MM.1S (cell line): ENCODE results near the gene MACROH2A2.
"Not testable (repeated sequence)": the region's sequence is repeated elsewhere in the genome, so short reads cannot be mapped to it uniquely, and the experiment has no call there.

Source experiments
- DNase-seq: peaks from one replicate; pipeline ENCODE4 v3.0.0-alpha.2; 2015
- H2AFZ ChIP-seq: fragments of 300-600 bp; sonication (generic); 2 replicates; pipeline ENCODE4 v1.6.0; 2016; ENCODE audit warnings: antibody characterized with exemption, low read length
- H3F3A ChIP-seq: fragments of 300-600 bp; sonication (generic); 2 replicates; pipeline ENCODE4 v1.6.1; 2016; ENCODE audit warnings: mild to moderate bottlenecking, antibody characterized with exemption, low read length, moderate library complexity, mixed read lengths; ENCODE audit not compliant: insufficient read depth
- H3K27ac ChIP-seq: fragments of 300-600 bp; sonication (generic); 2 replicates; pipeline ENCODE4 v1.5.1; 2016; ENCODE audit warnings: mild to moderate bottlenecking, low read length
- H3K27me3 ChIP-seq: fragments of 300-600 bp; sonication (generic); replicated peaks from 2 replicates; pipeline ENCODE4 v1.6.0; 2016; ENCODE audit warnings: low read length; ENCODE audit not compliant: insufficient read depth
- H3K36me3 ChIP-seq: fragments of 300-600 bp; sonication (generic); replicated peaks from 2 replicates; pipeline ENCODE4 v1.6.1; 2016; ENCODE audit warnings: mild to moderate bottlenecking, low read length, mixed read lengths; ENCODE audit not compliant: insufficient read depth
- H3K4me1 ChIP-seq: fragments of 300-600 bp; sonication (generic); 2 replicates; pipeline ENCODE4 v1.6.1; 2016; ENCODE audit warnings: low read length, mixed read lengths
- H3K4me2 ChIP-seq: fragments of 300-600 bp; sonication (generic); 2 replicates; pipeline ENCODE4 v1.6.0; 2016; ENCODE audit warnings: low read depth, low read length
- H3K4me3 ChIP-seq: fragments of 300-600 bp; sonication (generic); 2 replicates; pipeline ENCODE4 v1.5.1; 2016; ENCODE audit warnings: low read length, mixed read lengths
- H3K79me2 ChIP-seq: fragments of 300-600 bp; sonication (generic); 2 replicates; pipeline ENCODE4 v1.6.1; 2016; ENCODE audit warnings: mixed run types, low read length, mixed read lengths
- H3K9ac ChIP-seq: fragments of 300-600 bp; sonication (generic); 2 replicates; pipeline ENCODE4 v1.6.1; 2016; ENCODE audit warnings: low read length, mixed read lengths
- H3K9me2 ChIP-seq: fragments of 300-600 bp; sonication (generic); replicated peaks from 2 replicates; pipeline ENCODE4 v1.6.1; 2016; ENCODE audit warnings: mild to moderate bottlenecking, low read length, mixed read lengths; ENCODE audit not compliant: insufficient read depth
- H3K9me3 ChIP-seq: fragments of 300-600 bp; sonication (generic); replicated peaks from 2 replicates; pipeline ENCODE4 v1.6.1; 2016; ENCODE audit warnings: mild to moderate bottlenecking, low read length, mixed read lengths; ENCODE audit not compliant: insufficient read depth
- H4K20me1 ChIP-seq: fragments of 300-600 bp; sonication (generic); 2 replicates; pipeline ENCODE4 v1.6.1; 2016; ENCODE audit warnings: mild to moderate bottlenecking, low read length, moderate library complexity, mixed read lengths; ENCODE audit not compliant: insufficient read depth
- CTCF ChIP-seq: fragments of 300-600 bp; sonication (generic); IDR thresholded peaks from 2 replicates; pipeline ENCODE4 v1.5.1; 2016; ENCODE audit warnings: antibody characterized with exemption, low read length, mixed read lengths
- EZH2 ChIP-seq: fragments of 300-600 bp; sonication (generic); optimal IDR thresholded peaks from 2 replicates; pipeline ENCODE3; 2017; ENCODE audit warnings: low read depth, mild to moderate bottlenecking, antibody characterized with exemption, low read length, mixed read lengths
- EZH2phosphoT487 ChIP-seq: fragments of 300-600 bp; sonication (generic); IDR thresholded peaks from 2 replicates; pipeline ENCODE4 v1.6.1; 2018; ENCODE audit warnings: antibody characterized with exemption, low read length

MACROH2A2 gene

GRCh38 chr10:70074971-70075370 lies 22.3 kb downstream of the MACROH2A2 start:
- Histone ChIP-seq H3K4me2 (no peak overlapping the region), H3K9me2 (no peaks in the 10 kb centered on the region), H3K27ac (no peak overlapping the region), H4K20me1 (no peaks in the 10 kb centered on the region), H3K9me3 (no peaks in the 10 kb centered on the region), H3K79me2 (no peaks in the 10 kb centered on the region), H3K4me1 (no peaks in the 10 kb centered on the region), H3K27me3 (no peaks in the 10 kb centered on the region), H3K4me3 (no peak overlapping the region), H3F3A (no peaks in the 10 kb centered on the region), H3K36me3 (no peaks in the 10 kb centered on the region), H3K9ac (no peak overlapping the region), H2AFZ (no peak overlapping the region)
- no peak for DNase-seq
- TF ChIP-seq EZH2phosphoT487: no peak
- no peak for TF ChIP-seq EZH2
- TF ChIP-seq CTCF: no peak

- H3K9me3 ChIP-seq: no peaks in the 10 kb centered on the region
Measured at GRCh38 chr10:70078329-70078728, 25.7 kb downstream of the MACROH2A2 start.

GRCh38 chr10:70078937-70079336 lies 26.3 kb downstream of the MACROH2A2 start:
- TF ChIP-seq EZH2 (no peak), CTCF (no peak), EZH2phosphoT487 (no peak)
- no peaks in the 10 kb centered on the region for H3K79me2 ChIP-seq
- no peak overlapping the region for H3K4me3 ChIP-seq
- no peak for DNase-seq
- no peak overlapping the region for H2AFZ ChIP-seq
- no peaks in the 10 kb centered on the region for H3K4me1 ChIP-seq
- no peak overlapping the region for H3K9ac ChIP-seq
- no peak overlapping the region for H3K27ac ChIP-seq
- no peak overlapping the region for H3K4me2 ChIP-seq
- H3K9me2 ChIP-seq: no peaks in the 10 kb centered on the region
- H3K27me3 ChIP-seq: no peaks in the 10 kb centered on the region
- no peaks in the 10 kb centered on the region for H3K9me3 ChIP-seq
- no peaks in the 10 kb centered on the region for H4K20me1 ChIP-seq
- no peaks in the 10 kb centered on the region for H3F3A ChIP-seq
- H3K36me3 ChIP-seq: no peaks in the 10 kb centered on the region

More at GRCh38 chr10:70078329-70078728, 25.7 kb downstream of the MACROH2A2 start:
- no peaks in the 10 kb centered on the region for H4K20me1 ChIP-seq
- H3K4me1 ChIP-seq: no peaks in the 10 kb centered on the region
- no peak overlapping the region for H3K4me2 ChIP-seq
- no peak overlapping the region for H3K9ac ChIP-seq
- TF ChIP-seq EZH2 (no peak), CTCF (no peak), EZH2phosphoT487 (no peak)
- no peaks in the 10 kb centered on the region for H3K79me2 ChIP-seq
- DNase-seq: no peak
- no peaks in the 10 kb centered on the region for H3K36me3 ChIP-seq
- no peaks in the 10 kb centered on the region for H3K9me2 ChIP-seq
- no peak overlapping the region for H2AFZ ChIP-seq
- H3K4me3 ChIP-seq: no peak overlapping the region
- H3K27me3 ChIP-seq: no peaks in the 10 kb centered on the region
- no peak overlapping the region for H3K27ac ChIP-seq
- H3F3A ChIP-seq: no peaks in the 10 kb centered on the region

- H3K9me2 ChIP-seq, H3K36me3 ChIP-seq, H3F3A ChIP-seq, H3K27me3 ChIP-seq, H3K4me1 ChIP-seq, H3K4me2 ChIP-seq, H3K9ac ChIP-seq, H4K20me1 ChIP-seq, H3K27ac ChIP-seq, H2AFZ ChIP-seq, H3K9me3 ChIP-seq, H3K79me2 ChIP-seq, H3K4me3 ChIP-seq, DNase-seq: not testable (repeated sequence)
Measured at GRCh38 chr10:70080789-70081188, 28.1 kb downstream of the MACROH2A2 start.
